Neural cell (in vitro differentiated cells): Measurements from ENCODE around the gene SPEF1.

ENCODE experiments used
- CTCF ChIP-seq: fragments of 450-650 bp; IDR thresholded peaks from 2 replicates; pipeline ENCODE4 v1.5.1; 2014; ENCODE audit warnings: antibody characterized with exemption, mild to moderate bottlenecking, moderate library complexity; ENCODE audit not compliant: poor library complexity, severe bottlenecking
- EP300 ChIP-seq: fragments of 450-650 bp; conservative IDR thresholded peaks from 2 replicates; pipeline ENCODE4 v1.6.1; 2014; ENCODE audit warnings: antibody characterized with exemption, mild to moderate bottlenecking, moderate library complexity; ENCODE audit not compliant: poor library complexity, severe bottlenecking
- EZH2 ChIP-seq: fragments of 200-600, 300-800 bp; shearing (Covaris generic), sonication (generic); IDR thresholded peaks from 2 replicates; pipeline ENCODE4 v1.6.1; 2014; ENCODE audit warnings: antibody characterized with exemption, low read length, borderline replicate concordance, mild to moderate bottlenecking; ENCODE audit not compliant: insufficient read depth, poor library complexity, severe bottlenecking
- TAF1 ChIP-seq: IDR thresholded peaks from 2 replicates; pipeline ENCODE4 v1.6.1; 2012; ENCODE audit warnings: low read depth

GRCh38 chr20:3784216-3784853 lies 3.1 kb upstream of the SPEF1 start:
- TF ChIP-seq CTCF (no peak), EZH2 (no peak), TAF1 (no peak), EP300 (no peak)
